Testis (tissue), 2 donors: Measurements from ENCODE around the gene ITGB1.

Source experiments
- POLR2A ChIP-seq: fragments of 450-650 bp; IDR thresholded peaks from one replicate; pipeline ENCODE4 v1.6.1; 2017; ENCODE audit warnings: antibody characterized with exemption, mild to moderate bottlenecking, moderate library complexity
- TF ChIP-seq, protein P1 (sequence below), 3 experiments: fragments of 450-650 bp in 2 of 3; fragments of 200-600 bp in 1 of 3; sonication (generic) in 1 of 3; IDR thresholded peaks; one replicate each; pipeline ENCODE4 v1.5.1; 2016 to 2019; ENCODE audit warnings: antibody characterized with exemption in 3 of 3, mild to moderate bottlenecking in 2 of 3, moderate library complexity in 1 of 3

DNA sequence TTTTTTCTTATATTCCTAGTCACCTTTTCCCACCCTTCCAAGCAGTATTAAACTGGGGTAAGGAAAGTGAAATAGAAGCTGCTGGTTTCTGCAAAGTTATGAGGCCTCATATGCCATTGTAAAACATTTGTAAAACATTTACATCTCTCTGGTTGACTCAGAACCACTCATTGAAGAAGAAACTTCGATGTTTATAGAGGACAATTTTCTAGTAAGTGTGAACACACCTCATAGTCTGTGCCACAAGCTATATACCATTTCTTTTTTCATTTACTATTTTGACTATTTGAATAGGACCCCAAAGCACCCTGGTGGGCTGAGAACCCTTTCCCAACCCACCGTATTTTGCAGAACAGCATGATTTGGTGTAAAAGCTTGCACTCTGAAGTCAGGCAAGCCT is 12.9 kb upstream of the ITGB1 start:
- TF ChIP-seq, protein P1, sequence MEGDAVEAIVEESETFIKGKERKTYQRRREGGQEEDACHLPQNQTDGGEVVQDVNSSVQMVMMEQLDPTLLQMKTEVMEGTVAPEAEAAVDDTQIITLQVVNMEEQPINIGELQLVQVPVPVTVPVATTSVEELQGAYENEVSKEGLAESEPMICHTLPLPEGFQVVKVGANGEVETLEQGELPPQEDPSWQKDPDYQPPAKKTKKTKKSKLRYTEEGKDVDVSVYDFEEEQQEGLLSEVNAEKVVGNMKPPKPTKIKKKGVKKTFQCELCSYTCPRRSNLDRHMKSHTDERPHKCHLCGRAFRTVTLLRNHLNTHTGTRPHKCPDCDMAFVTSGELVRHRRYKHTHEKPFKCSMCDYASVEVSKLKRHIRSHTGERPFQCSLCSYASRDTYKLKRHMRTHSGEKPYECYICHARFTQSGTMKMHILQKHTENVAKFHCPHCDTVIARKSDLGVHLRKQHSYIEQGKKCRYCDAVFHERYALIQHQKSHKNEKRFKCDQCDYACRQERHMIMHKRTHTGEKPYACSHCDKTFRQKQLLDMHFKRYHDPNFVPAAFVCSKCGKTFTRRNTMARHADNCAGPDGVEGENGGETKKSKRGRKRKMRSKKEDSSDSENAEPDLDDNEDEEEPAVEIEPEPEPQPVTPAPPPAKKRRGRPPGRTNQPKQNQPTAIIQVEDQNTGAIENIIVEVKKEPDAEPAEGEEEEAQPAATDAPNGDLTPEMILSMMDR (IDR thresholded peaks at IDR 0.05): no peak
- TF ChIP-seq POLR2A: no peak
